ENCODE measurements around the gene BPIFB3. TPM values are rescaled to one million over a fixed set of nuclear protein-coding genes. Genes with fewer than 3 reads are reported as not detected.

Gene BPIFB3
- total RNA-seq, 1 donor from 2014 or later, result not detected

DNA sequence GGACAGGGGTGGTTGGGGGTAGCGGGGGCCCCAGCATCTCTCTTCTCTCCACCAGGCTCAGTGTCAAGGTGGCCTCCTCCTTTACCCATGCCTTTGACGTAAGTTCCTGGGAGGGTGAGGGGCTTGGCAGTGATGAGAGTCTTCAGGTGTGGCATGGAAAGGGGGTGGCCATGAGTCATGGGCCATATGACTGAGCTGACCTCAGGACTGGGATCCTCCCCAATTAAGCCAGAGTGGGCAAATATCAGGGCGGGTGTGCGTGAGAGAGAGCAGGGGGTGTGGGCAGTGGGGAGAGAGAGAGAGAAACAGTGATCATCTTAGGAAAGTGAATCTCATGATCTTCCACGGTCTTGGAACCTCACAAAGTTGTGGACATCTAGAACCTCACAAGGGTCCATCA lies 17.5 kb downstream of the BPIFB3 start:
- Histone ChIP-seq H3K4me1 (no peaks in the 10 kb centered on the region), H3K9me3 (no peaks in the 10 kb centered on the region), H3K36me3 (no peaks in the 10 kb centered on the region), H3K4me3 (no peak overlapping the region), H3K27ac (no peak overlapping the region), H3K27me3 (no peaks in the 10 kb centered on the region)
- intact Hi-C loops (cut with DNase I), result no loop called here
- no peak for DNase-seq (ENCODE audit: extremely low spot score in 2 of 2)
- TF ChIP-seq, protein P1, sequence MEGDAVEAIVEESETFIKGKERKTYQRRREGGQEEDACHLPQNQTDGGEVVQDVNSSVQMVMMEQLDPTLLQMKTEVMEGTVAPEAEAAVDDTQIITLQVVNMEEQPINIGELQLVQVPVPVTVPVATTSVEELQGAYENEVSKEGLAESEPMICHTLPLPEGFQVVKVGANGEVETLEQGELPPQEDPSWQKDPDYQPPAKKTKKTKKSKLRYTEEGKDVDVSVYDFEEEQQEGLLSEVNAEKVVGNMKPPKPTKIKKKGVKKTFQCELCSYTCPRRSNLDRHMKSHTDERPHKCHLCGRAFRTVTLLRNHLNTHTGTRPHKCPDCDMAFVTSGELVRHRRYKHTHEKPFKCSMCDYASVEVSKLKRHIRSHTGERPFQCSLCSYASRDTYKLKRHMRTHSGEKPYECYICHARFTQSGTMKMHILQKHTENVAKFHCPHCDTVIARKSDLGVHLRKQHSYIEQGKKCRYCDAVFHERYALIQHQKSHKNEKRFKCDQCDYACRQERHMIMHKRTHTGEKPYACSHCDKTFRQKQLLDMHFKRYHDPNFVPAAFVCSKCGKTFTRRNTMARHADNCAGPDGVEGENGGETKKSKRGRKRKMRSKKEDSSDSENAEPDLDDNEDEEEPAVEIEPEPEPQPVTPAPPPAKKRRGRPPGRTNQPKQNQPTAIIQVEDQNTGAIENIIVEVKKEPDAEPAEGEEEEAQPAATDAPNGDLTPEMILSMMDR (IDR thresholded peaks at IDR 0.05), result no peak
- TF ChIP-seq POLR2AphosphoS5 (IDR thresholded peaks at IDR 0.05; ENCODE audit: insufficient read depth in 1 of 2, low read depth in 1 of 2) (no peak), POLR2A (IDR thresholded peaks at IDR 0.05) (no peak)

DNA sequence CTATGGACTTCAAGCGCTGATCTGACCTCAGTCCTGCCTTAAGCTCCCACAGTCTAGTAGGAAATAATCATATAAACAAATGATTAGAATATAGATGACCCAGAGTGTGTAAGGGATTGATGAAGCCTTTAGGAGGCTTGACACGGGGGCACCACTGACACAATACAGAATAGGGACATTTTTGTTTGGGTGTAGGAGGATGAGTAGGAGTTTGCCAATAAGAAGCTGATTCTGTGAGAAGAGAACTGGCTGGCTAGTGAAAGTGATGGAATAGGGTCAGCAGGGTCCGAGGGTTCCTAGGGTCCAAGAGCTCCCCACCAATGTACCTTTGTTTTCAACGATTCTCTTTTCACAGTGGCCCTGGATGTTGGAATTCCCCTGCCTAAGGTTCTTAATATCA lies 18.7 kb downstream of the BPIFB3 start:
- DNase-seq (ENCODE audit: extremely low spot score in 2 of 2), result no peak
- Histone ChIP-seq H3K27me3 (no peaks in the 10 kb centered on the region), H3K4me3 (no peak overlapping the region), H3K36me3 (no peaks in the 10 kb centered on the region), H3K4me1 (no peaks in the 10 kb centered on the region), H3K27ac (no peak overlapping the region), H3K9me3 (no peaks in the 10 kb centered on the region)
- intact Hi-C loops (cut with DNase I), result no loop called here
- TF ChIP-seq, protein P1 (IDR thresholded peaks at IDR 0.05), result no peak
- no peak for TF ChIP-seq POLR2A (IDR thresholded peaks at IDR 0.05)
- no peak for TF ChIP-seq POLR2AphosphoS5 (IDR thresholded peaks at IDR 0.05; ENCODE audit: insufficient read depth in 1 of 2, low read depth in 1 of 2)

DNA sequence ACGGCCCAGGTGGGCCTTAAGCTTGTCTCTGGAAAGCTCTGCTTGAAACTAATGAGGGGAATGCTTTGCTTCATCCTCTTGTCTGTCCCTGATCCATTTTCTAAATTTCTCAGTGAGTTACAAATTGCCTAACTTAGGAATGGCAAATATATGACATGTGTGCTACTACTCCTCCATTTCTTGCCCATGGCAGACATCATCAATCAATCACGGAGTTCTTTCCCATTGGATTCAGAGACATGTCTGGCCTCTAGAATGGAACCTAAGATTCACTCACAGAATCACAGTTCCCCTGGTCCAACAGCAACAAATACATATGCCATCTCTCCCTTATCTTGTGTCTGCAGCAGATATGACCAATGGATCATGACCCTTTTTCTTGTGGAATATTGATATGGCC lies 19.1 kb downstream of the BPIFB3 start:
- Histone ChIP-seq H3K36me3 (no peaks in the 10 kb centered on the region), H3K4me3 (no peak overlapping the region), H3K9me3 (no peaks in the 10 kb centered on the region), H3K4me1 (no peaks in the 10 kb centered on the region), H3K27me3 (no peaks in the 10 kb centered on the region), H3K27ac (no peak overlapping the region)
- intact Hi-C loops (cut with DNase I), result no loop called here
- no peak for DNase-seq (ENCODE audit: extremely low spot score in 2 of 2)
- TF ChIP-seq POLR2AphosphoS5 (IDR thresholded peaks at IDR 0.05; ENCODE audit: insufficient read depth in 1 of 2, low read depth in 1 of 2) (no peak), POLR2A (IDR thresholded peaks at IDR 0.05) (no peak)
- TF ChIP-seq, protein P1 (IDR thresholded peaks at IDR 0.05), result no peak

DNA sequence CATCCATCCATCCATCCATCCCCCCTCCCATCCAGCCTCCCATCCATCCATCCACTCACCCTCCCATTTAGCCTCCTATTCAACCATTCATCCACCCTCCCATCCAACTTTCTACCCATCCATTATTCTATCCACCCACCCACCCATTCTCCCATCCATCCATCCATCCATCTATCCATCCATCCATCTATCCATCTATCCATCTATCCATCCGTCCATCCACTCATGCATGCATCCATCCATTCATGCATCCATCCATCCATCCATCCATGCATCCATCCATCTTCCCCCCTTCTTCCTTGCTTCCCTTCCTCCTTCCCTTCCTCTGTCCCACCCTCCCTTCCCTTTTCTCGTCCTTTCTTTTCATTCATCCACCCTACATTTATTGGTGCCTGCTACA lies 21.0 kb downstream of the BPIFB3 start:
- H3K36me3 ChIP-seq, result no peaks in the 10 kb centered on the region
- no peak for DNase-seq (ENCODE audit: extremely low spot score in 2 of 2)
- TF ChIP-seq, protein P1 (IDR thresholded peaks at IDR 0.05), result no peak
- no peak for TF ChIP-seq POLR2AphosphoS5 (IDR thresholded peaks at IDR 0.05; ENCODE audit: insufficient read depth in 1 of 2, low read depth in 1 of 2)
- no peak for TF ChIP-seq POLR2A (IDR thresholded peaks at IDR 0.05)
- no peaks in the 10 kb centered on the region for H3K27me3 ChIP-seq
- H3K4me1 ChIP-seq, result no peaks in the 10 kb centered on the region
- H3K4me3 ChIP-seq, result no peak overlapping the region
- H3K27ac ChIP-seq, result no peak overlapping the region
- intact Hi-C loops (cut with DNase I), result no loop called here
- no peaks in the 10 kb centered on the region for H3K9me3 ChIP-seq

DNA sequence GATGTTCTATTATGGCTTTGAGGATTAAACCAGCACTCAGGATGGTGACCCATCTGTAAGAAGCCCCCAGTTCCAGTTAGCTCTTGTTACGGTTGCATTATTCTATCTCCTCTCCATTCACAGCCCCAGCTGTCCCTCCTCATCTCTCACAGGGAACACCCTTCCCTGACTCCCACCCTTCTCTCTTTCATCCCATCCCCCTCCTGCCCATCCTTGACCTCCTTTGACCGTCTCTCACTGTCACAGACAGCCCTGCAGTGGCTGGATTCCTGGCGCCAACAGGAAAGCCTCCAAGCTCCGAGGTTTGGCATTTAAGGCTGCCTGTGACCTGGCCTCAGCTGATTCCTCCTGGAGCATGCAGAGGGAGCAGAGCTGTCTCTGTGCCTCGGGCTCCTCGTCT lies 21.6 kb downstream of the BPIFB3 start:
- no peak overlapping the region for H3K4me3 ChIP-seq
- DNase-seq (ENCODE audit: extremely low spot score in 2 of 2), result no peak
- no peaks in the 10 kb centered on the region for H3K27me3 ChIP-seq
- no peaks in the 10 kb centered on the region for H3K4me1 ChIP-seq
- intact Hi-C loops (cut with DNase I), result no loop called here
- TF ChIP-seq POLR2AphosphoS5 (IDR thresholded peaks at IDR 0.05; ENCODE audit: insufficient read depth in 1 of 2, low read depth in 1 of 2) (no peak), POLR2A (IDR thresholded peaks at IDR 0.05) (no peak)
- TF ChIP-seq, protein P1 (IDR thresholded peaks at IDR 0.05), result no peak
- no peaks in the 10 kb centered on the region for H3K9me3 ChIP-seq
- H3K27ac ChIP-seq, result no peak overlapping the region
- H3K36me3 ChIP-seq, result no peaks in the 10 kb centered on the region

Measured in vagina (tissue), 2 donors.